GM18505 (cell line): Measurements from ENCODE around the gene SMS.

ENCODE experiments used
- ATAC-seq: cut with Tn5 transposase; IDR thresholded peaks from one replicate; pipeline ENCODE4 v1.9.1; 2021; ENCODE audit not compliant: unreplicated experiment
- POLR2A ChIP-seq: IDR thresholded peaks from 4 replicates; pipeline ENCODE4 v1.6.1; 2011; ENCODE audit warnings: borderline replicate concordance; ENCODE audit not compliant: insufficient read depth, insufficient read length; ENCODE audit errors: extremely low read depth

The SMS gene

GRCh38 chrX:21982311-21982710 is 41.8 kb downstream of the SMS start:
- no peak for ATAC-seq

GRCh38 chrX:21985332-21985777 is 44.8 kb downstream of the SMS start:
- ATAC-seq, result peak; percentile 93

More at GRCh38 chrX:21982311-21982710, 41.8 kb downstream of the SMS start:
- no peak for TF ChIP-seq POLR2A

DNA sequence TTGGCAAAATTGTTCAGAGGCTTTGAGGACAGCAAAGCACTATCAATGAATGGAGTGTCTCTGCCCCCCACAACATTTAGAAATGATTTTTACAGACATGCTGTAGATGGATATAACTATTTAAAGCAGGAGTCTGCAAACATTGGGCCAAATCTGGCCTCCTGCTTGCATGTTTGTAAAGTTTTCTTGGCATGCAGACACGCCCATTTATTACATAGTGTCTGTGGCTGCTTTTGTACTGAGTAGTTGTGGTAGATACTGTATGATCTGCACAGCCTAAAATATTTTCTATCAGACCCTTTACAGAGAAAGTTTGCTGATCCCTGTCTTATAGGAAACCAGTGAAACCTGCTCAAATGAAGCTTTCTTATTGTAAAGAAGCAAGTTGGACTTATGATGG is 46.1 kb downstream of the SMS start:
- ATAC-seq, result no peak
- TF ChIP-seq POLR2A, result no peak

More at GRCh38 chrX:21985332-21985777, 44.8 kb downstream of the SMS start:
- no peak for TF ChIP-seq POLR2A

DNA sequence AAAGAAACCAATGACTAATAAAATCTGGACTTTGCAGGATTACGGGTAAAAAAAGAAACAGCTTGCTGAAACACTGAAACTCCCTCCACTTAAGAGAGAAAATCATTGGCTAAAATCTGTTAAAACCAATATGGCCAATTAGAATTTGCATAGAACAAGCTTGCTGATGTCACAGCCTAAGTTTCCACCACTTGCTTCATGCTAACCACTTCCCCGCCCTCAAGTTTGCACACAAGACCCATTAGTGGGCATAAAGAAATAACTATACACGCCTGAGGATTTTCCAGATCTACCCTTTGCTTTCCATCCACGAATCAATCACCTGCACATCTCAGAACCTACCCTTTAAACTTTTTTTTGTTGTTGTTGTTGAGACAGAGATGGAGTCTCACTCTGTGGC is 48.9 kb downstream of the SMS start:
- no peak for ATAC-seq

DNA sequence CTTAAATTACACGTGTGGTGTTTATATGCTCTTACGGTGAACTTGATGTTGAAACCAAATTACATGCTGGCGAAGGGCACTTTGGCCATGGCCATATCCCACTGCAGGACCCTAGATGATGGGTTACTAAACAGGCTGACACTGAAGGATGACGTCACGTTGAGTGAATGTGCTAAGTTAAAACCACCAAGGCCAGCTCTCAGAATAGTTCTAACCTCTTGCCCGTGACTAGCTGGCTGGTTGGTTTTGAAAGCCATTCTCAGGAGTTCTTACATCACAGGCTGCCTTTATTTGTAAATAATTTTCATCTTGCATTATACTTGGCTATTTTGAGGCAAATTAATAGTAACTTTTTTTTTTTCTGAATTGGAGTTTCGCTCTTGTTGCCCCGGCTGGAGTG is 50.3 kb downstream of the SMS start:
- no peak for TF ChIP-seq POLR2A
- no peak for ATAC-seq

More for the DNA sequence above, 48.9 kb downstream of the SMS start:
- no peak for TF ChIP-seq POLR2A

- no peak for ATAC-seq
- no peak for TF ChIP-seq POLR2A
Measured at GRCh38 chrX:21991504-21991903, 51.0 kb downstream of the SMS start.

- ATAC-seq, result peak; percentile 86
- no peak for TF ChIP-seq POLR2A
Measured at GRCh38 chrX:21993265-21993664, 52.8 kb downstream of the SMS start.

DNA sequence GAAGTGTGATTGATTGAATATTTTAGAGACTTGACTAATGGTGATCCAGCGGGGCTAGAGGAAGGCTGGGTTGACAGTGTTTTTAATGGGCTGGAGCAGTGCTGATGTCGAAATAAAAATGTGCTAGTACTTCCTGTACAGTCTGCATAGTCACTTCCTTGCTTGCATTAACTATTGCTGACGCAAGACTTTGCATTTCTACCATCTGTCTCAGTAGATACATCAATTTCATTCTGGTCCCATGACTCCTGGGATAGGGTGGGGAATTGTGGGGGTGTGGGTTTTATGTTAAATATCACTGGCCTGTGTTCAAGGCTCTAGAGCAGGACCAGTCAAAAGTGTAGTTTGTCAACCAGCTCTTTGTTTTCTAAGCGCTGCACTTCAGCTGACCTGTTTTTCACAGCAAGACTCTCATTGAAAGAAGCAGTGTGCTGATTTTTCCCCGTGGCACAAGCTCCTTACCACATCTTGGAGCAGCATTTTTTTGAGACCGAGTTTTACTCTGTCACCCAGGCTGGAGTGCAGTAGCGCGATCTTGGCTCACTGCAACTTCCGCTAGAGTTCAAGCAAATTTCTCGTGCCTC is 56.5 kb downstream of the SMS start:
- ATAC-seq, result no peak
- no peak for TF ChIP-seq POLR2A

DNA sequence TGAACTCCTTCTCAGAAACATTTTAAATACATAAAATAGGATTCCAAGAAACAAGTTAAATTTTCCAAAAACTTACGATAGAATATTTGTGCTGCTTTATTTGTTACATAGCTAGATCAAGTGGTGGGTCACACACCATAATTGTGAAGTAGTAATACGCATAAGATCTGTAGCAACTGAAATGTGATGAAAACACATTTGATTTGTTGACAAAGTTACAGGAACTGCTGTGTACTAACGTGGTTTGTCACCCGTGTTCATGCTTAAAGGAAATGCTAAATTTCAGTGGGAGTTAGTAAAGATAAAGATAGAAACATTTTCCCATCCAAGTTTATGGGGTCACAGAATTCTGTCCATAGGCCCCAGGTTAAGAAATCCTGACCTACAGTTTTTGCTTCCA is 57.5 kb downstream of the SMS start:
- no peak for TF ChIP-seq POLR2A
- ATAC-seq, result no peak

DNA sequence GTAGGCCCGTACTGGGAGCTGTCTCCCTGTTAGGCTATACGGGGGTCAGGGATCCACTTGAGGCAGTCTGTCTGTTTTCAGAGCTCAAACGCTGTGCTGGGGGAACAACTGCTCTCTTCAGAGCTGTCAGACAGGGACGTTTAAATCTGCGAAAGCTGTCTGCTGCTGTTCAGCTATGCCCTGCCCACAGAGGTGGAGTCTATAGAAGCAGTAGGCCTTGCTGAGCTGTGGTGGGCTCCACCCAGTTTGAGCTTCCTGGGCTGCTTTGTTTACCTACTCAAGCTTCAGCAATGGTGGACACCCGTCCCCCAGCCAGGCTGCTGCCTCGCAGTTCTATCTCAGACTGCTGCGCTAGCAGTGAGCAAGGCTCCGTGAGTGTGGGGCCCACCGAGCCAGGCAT is 64.4 kb downstream of the SMS start:
- no peak for ATAC-seq

DNA sequence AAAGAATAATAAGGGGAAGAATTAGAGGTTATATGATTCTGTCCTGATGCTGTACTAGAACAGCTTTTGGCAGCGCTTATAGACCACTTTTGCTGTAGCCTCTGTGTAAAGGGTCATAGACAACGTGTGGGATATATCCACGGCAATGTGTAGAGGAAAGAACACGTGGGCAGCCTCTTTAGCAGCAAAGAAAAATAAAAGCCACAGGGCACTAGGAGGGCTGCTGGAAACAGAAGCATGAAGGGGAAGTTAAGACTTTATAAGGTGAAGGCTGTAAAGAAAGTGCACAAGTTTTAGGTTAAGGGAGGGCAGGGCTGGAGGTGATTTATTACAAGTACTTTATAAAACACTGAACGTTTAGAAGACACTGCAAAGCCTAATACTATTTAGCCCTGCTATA is 71.5 kb downstream of the SMS start:
- no peak for ATAC-seq
- TF ChIP-seq POLR2A, result no peak

More for the DNA sequence above, 64.4 kb downstream of the SMS start:
- no peak for TF ChIP-seq POLR2A

- TF ChIP-seq POLR2A, result no peak
- no peak for ATAC-seq
Measured at GRCh38 chrX:22012931-22013330, 72.4 kb downstream of the SMS start.

DNA sequence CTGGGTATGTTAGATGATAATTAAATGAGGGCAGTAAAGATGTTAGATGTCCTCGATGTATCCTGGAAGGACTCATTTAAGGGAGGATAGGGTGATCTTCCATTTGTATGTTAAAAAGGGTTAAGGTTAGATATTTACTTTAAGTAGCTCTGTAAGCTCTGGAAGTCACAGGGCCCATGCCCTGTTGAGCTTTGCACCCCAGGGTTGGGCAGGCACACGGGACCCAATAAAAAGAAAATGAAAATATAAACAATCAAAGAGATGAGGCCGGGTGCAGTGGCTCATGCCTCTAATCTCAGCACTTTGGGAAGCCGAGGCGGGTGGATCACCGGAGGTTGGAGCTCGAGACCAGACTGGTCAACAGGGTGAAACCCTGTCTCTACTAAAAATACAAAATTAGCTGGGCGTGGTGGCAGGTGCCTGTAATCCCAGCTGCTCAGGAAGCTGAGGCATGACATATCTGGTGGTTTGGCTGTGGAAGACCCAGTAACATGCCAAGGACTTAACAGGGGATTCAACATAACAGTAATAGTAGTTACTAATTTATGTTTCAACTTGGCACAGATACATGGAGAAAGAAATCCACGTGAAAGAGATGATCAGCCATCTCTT is 74.7 kb downstream of the SMS start:
- no peak for TF ChIP-seq POLR2A
- no peak for ATAC-seq

DNA sequence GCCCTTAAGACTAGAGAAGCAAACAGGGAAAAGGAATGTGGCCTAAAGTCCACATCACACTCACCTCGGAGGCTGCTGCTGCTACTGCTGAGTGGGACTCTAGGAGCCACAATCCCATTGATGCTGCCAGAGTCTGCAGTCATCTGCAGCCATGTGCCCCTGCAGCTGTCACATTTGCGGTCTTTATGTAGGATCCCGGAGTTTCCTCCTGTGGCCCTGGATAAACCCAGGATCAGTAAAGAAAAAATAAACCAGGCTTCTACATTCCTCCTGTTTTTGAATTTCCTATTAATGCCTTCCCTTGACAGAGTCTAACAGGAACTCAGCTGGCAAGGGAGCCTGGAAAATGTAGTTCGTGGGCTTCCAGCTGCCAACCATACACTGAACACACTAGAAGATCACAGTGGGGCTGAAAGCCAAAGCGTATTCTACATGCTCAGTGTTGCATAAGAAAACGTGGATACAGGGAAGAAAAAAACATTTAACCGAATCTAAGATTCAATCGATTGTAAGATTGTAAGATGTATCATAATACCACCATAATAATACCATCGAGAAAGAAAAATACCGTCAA is 81.3 kb downstream of the SMS start:
- TF ChIP-seq POLR2A, result no peak
- ATAC-seq, result no peak
